HG02870 (cell line): ENCODE measurements around the gene SLC2A4.

Experiments
- ATAC-seq: cut with Tn5 transposase; IDR thresholded peaks from one replicate; pipeline ENCODE4 v1.9.1; 2021; ENCODE audit warnings: mild to moderate bottlenecking, moderate library complexity; ENCODE audit not compliant: unreplicated experiment

SLC2A4 gene

DNA sequence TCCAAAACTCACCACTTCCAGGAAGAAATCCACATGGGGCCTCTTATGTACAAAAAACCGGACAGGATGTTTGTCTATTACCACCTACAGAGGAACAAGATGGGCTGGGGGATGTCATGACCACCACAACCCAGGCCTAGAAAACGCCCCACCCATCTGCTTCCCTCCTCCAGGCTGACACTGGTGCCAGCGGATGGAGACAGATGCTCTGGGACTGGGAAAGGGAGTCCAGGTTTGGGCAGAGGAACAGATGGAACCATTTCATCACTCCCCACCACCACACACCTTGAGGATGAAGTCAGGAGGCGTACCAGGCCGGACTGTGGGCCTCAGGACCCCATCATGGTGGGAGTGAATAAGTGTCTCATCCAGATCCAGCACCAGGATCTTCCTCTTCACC, 34.7 kb upstream of the SLC2A4 start:
- no peak for ATAC-seq

DNA sequence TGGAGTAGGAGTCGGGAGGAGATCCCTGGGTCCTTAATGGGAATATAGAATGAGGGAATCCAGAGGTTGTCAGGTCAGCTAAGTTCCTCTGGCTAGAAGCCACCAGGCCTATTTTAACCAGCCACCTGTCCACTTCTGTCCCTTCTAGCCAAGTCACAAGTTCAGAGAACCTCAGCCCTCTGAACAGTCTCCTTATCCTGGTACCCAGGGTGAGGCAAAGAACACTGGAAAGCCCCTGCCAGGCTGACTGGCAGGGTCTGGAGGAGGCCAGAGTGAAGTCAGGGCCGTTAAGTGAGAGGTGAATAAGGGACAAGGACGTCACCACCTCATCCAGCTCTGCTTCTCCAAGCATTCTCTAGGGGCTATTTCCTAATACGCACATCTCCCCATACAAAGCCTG, 32.7 kb upstream of the SLC2A4 start:
- no peak for ATAC-seq

DNA sequence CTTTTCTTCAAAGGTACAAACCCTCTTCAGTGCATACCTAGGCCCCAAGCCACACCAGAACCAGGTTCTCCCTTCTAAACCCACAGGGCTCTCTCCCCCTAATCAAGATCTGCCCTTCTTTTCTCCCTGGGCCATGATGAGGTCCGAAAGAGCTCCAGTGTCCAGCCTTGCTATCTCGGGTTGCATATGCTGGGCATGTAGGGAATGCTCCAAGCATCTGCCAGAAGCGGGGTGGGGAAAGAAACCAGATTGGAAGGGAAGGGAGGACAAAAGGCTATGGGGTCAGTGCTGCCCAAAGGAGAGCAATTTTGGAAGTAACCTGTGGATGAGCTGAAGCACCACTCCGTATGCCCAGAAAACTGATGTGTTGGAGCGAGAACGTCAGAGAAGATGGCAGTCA, 32.3 kb upstream of the SLC2A4 start:
- no peak for ATAC-seq

DNA sequence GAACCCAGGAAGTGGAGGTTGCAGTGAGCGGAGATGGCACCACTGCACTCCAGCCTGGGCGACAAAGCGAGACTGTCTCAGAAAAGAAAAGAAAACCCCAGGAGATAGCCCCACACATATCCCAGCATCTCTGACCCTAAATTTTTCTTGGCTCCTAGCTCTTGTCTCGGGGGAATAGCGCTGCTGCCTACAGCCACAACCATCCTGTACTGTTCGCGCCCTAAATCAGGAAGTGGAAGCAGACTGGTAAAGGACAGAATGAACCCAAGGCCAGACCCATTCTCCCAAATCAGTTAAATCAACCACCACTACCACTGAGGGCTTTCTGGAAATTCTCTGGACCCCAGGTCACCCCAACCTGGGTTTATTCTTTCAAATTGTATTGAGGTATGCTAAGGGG, 31.7 kb upstream of the SLC2A4 start:
- ATAC-seq: no peak

DNA sequence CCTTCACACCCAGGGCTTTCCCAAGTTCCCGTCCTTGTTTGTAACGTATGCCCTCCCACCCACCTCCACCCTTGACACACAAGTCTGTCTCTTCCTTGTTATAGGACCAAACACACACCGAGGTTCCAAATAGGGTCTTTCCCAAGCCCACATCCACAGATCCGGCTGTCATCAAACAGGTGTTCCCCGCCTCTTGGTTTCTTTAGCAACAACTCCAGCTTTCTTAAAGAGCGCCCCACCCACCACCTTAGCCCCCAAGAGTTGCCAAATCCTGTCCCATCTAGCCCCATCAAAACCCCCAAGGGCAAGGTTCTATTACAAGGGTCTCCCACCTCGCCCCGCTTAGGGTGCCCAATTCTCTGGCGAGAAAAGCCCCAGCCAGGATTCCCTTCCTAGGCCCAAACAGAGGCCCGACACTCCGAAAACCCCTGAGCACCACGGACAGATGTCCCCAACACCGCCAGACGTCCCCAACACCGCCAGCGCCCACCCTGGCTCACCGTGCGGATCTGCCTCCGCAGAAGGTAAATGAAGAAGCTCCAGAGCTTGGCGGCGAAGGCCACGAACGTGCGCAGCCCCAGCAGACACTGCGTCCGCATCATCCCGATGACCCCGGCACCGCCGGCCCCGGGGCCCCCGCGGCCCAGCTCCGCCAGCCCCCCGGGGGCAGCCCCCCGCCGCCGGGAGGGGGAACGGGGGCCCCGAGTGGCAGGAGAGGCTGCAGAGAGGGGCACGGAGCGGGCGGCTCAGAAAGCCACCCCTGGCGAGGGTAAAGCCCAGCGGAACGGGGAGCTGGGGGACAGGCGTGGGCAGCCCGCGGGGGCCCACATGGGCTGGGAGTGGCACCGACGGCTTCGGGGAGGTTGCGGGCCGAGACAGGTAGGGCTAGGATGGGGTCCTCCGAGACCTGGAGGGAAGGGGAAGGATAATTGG, 30.6 kb upstream of the SLC2A4 start:
- ATAC-seq: no peak

DNA sequence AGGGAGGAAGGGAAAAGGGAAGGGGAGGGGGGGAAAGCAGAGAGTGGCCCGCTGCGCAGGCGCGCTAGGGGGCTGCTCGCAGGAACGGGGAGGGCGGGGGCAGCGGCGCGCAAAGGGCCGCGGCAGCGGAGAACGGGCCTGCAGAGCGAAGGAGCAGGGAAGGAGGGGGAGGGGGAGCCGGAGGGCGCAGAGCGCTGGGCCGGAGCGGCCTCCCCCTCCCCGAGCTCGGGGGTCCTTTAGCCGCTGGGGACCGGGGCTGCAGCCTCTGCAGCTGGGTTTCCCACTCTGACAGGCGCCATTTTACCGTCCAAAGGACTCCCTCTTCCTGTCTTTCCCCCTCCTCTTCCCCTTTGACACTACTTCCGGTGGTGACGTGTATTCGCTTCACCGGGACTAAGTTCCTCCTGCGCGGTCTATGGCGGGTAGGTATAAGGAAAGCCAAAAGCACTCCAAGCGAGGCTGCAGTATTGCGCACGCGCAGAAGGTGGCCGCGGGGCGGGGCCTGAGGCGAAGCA, 29.8 kb upstream of the SLC2A4 start, which contains the start of gene CTDNEP1:
Gene CTDNEP1 (minus strand): TSS at position 74 of the 515 bp plus-strand sequence. CDS start 438 bp downstream, outside the sequence.
- peak; percentile 83 for ATAC-seq

DNA sequence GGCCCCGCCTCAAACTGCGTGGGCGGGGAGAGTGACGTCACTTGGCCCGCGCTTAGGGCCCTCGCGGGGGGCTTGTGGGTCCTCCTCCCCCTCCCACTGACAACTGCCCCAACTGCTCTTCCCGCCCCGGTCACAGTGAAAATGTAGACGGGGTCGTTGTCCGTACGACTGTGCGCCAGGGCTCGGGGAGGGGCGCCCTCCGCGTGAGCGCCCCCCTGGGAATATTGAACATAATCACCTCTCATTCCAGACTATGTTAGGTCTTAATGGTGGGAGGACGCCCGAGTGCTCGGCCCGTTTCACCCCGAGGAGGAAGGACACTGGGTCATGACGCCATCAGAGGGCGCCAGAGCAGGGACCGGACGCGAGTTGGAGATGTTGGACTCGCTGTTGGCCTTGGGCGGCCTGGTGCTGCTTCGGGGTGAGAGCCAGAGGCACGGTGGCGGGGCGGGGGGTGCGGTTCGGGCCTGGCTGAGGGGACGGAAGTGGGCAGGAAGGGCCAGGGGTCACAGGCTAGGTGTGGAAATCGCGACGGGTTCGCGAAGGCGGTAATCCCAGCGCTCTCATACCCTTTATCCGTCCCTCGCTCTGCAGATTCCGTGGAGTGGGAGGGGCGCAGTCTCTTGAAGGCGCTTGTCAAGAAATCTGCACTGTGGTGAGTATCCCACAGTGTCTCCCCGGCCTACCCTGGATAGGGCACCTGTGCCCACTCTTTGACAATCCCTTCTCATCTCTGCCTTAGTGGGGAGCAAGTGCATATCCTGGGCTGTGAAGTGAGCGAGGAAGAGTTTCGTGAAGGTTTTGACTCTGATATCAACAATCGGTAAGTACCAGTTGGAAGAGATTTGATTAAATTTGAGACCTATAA, 29.1 kb upstream of the SLC2A4 start, which contains the start of gene ELP5:
Gene ELP5 (plus strand): TSS at position 40 of the 868 bp plus-strand sequence. CDS start 336 bp downstream, at position 376.
- ATAC-seq: peak; percentile 36

DNA sequence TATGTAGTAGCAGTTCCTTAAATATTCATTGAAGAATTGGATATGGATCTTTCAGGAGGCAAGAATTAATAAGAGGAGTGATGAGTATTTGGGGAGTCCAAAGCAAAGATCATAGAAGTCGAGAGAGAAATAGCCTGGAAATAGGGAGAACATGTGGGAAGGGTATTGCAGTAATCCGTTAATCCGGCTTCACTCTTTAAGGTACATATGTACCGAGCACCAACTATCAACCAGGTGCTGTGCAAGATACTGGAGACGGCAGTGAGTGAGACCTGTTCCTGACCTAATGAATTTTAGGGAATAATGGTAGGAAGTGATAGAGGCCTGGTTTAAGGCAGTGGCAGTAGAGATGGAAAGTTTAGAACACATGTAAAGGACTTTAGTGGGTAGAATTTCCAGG, 28.4 kb upstream of the SLC2A4 start:
- ATAC-seq: no peak

DNA sequence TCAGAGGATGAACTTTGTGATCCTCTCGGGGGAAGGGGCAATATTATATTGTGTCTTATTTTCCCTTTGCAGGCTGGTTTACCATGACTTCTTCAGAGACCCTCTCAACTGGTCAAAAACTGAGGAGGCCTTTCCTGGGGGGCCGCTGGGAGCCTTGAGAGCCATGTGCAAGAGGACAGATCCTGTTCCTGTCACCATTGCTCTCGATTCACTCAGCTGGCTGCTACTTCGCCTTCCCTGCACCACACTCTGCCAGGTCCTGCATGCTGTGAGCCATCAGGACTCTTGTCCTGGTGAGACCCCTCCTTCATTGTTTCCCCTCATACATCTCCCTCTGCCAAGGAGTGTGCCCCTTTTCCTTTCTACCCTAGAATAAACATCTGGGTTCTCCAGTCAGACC, 27.0 kb upstream of the SLC2A4 start:
- no peak for ATAC-seq

DNA sequence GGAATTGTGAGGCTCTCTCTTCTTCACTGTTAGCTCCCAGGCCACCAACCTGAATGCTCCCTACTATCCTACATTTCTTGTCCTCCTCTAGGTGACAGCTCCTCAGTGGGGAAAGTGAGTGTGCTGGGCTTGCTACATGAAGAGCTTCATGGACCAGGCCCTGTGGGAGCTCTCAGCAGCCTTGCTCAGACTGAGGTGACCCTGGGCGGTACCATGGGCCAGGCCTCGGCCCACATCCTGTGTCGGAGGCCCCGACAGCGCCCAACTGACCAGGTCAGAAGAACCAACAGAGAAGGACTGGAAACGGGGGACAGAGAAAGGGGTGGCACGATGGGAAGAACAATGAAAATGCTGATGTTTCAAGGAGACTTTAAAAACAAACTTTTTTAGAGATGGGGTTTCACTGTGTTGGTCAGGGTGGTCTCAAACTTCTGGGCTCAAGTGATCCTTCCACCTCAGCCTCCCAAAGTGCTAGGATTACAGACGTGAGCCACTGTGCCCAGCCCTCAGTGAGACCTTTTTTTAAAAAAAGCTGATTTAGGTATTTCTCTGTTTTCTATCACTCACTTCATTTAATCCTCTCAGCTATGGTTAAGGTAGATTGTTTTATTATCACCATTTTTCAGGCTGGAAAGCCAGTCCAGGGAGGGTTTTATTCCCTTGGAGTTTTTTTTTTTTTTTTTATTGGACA, 24.6 kb upstream of the SLC2A4 start:
- no peak for ATAC-seq

DNA sequence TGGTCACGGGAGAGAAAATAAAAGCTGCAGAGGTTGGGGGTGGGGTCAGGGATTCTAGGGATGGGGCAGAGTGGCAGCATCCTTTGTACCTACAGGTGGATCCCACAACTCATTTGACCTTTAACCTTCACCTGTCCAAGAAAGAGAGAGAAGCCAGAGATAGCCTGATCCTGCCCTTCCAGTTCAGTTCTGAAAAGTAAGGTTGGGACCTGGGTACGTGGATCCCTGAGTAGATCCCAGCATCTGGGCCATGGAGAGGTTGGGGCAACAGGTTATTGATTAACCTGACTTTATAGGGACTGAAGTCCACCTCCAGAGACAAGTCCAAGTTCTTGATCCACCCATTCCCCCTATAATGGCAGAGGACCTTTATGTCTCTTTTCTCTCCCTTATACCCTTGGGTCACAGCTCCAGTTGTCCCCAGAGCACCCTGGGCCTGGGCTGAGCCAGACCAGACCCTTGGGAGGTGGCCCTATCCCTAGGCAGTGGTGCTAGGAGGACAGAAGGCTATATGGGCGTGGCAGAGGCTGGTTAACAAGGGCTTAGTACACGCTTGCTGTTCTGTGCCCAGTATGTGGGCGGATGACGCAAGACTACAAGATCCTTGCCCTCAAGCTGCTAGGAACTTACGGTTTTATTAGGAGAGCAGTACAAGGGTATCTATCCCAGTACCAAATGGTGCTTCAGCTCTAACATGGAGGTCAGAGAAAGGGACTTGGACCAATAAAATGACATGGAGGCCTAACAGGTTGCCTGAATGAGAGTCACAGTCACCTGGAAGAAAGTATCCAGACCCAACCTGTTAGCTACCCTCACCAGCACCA, 22.6 kb upstream of the SLC2A4 start:
- ATAC-seq: no peak

DNA sequence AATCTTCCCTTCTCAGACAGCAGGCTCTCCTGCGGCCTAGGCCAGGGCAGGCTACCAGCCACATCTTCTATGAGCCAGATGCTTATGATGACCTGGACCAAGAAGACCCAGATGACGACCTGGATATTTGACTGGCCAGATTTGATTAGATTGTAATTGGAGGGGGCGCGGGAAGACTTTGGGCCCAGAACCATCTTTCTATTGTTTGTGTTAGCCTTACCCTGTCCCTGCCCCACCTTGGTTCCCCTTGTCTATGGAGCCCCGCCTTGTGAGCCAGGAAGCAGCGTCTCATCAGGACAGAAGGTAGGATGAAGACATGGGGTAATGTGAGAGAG, 22.0 kb upstream of the SLC2A4 start:
- no peak for ATAC-seq

DNA sequence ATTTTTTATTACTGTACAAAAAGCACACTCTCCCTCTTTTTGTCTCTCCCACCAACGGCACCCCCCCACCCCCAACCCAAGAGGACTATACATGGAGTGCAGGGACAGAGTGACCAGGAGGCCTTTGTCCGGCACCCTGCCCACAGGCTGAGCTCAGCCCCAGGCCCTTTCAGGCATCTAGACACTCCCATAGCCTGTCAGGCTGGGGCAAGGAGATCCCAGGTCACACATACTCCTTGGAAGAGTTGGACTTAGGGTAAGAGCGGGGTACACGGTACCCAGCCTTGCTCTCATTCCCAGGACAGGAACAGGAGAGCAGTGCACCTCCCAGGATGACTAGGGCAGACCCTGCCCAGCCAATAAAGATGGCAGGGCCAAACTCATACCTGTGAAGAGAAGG, 21.4 kb upstream of the SLC2A4 start:
- ATAC-seq: no peak

DNA sequence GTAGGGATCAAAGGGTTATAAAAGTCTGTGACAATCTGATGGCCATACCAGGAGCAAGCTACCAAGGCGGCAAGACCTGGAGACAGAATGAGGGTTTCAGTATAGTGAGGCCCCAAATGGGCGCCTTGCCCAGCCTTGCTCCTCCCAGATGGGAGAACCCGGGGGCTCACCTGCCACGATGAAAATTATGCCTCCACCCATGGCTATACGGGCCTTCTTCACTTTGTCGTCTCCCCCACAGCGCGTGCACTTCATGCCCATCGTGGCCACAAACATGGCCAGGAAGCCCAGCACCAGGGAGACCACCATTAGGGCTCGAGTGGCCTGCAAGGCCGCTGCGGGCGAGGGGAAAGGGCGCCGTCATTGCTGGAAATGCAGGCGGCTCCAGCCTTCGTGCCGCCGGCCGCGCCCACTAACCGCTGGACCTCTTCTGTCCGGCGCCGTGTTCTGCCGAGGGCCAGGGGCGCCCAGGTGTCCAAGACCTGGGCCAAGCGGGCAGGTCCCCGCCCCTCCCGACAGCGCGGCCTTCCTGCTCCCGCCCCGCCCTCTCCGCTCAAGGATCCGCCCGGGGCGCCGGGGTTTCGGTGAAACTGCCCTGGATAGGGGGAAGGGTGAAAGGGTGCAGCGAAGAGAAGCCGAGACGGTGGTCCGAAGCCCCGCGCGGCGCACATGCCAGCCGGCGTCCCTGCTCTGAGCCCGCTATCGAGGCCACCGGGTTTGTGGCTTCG, 20.7 kb upstream of the SLC2A4 start:
- no peak for ATAC-seq

DNA sequence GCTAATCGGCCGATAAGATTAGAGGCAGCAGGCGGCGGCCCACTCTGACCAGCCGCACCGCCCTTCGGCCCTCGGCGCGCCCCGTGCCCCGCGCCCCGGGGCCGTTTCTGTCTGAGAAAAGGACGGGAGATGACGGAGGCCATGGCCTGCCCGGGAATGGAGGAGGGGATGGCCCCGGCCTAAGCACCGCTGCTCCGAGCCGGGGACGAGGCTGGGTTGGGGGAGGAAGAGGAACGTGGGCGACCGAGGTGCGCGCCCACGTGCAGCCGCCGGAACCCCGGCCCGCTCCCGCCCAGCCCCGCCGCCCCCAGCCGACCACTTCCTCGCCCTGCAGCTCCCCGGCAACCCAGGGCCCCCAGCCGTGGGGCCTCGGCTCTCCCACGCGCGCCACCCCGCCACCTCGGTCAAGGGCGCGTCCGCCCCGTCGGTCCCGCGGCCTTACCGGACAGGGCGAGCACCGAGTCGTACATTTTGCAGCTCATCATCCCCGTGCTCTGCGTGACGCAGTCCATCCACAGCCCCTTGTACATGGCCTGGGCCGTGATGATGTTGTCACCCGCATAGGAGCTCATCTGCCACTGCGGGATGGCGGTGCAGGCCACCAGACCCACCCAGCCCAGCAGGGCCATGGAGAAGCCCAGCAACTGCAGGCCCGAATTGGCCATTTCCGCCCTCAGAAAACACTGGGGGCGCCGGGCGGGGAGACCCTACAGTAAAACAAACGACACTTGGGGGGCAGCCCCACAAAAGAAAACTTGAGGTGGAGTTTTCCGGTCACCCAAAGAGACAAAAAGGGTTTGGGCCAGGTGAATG, 19.9 kb upstream of the SLC2A4 start:
- ATAC-seq: no peak

DNA sequence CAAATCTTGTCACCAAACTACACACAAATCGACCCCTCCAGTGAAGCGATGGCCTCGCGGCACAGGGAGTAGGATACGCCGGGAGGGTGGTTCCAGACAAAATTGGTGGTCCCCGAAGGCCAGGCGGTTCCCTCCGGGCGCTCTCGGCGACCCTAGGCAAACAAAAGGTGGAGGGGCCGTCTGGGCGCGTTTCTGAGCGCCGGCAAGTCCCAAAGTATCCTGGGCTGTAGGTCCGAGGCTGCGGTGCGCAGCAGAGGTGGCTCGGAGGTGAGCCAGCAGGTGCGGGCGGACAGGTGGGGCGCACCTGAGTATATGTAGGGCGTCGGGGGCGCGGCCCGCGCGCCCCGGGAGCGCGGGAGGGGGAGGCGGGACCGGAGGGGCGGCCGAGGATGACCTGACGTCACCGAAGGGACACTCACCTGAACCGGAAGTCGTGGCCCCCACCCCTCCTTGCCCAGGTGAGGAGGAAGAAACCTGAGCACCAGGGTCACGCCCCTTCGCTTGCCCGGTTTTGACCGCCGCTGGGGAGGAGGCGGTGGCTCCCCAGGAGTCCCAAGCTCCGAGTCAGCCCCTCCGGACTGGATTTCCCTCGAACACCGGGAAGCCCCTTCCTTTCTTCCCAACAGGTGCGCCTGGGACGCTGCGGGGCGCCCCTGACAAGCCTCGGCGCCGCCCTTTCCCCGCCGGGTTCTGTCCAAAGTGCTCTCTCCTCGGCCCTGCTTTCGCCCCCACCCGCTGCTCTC, 19.2 kb upstream of the SLC2A4 start, which contains the start of gene CLDN7:
Gene CLDN7 (minus strand): TSS at position 287 of the 743 bp plus-strand sequence. CDS start 435 bp downstream, outside the sequence.
- ATAC-seq: no peak

DNA sequence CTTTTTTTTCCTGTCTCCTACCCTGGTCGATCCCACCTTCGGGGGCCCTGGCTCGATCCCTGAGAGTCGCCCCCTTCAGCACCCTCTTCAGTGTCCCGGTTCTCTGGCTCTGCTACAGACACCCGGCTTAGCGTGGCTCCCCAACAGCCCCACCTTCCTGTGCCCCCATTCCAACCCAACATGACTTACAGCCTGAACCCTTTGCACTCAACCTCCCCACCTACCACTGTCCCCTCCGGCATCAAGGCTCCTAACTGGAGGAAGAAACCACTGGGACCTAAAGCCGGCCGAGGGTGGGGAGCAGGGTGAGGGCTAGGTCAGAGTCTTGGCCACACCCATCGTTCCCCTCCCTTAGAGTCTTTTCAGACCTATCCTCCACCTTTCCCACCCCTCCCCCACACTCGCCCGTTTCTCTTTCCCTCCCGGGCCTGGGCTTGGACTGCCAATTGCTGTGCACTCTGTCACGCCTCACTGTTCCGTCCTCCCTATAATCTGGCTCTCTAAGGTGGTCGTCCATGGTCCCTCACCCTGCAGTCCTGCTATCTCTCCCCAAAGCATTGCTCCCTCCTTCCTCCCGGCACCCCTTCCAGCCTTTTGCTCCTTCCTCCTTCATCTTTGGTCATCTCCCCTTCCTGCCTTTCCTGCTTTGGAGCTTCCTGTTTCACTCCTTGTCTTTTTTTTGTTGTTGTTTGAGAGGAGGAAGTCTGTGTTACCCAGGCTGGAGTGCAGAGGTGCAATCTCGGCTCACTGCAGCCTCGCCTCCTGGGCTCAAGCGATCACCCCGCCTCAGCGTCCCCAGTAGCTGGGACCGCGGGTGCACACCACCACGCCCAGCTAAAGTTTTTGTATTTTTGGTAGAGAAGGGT, 18.4 kb upstream of the SLC2A4 start:
- ATAC-seq: no peak
